MCF 10A (cell line): ENCODE measurements around the gene REEP6. TPM values are rescaled to one million over a fixed set of nuclear protein-coding genes. Genes with fewer than 3 reads are reported as not detected.
"Not testable (repeated sequence)": the region's sequence is repeated elsewhere in the genome, so short reads cannot be mapped to it uniquely, and the experiment has no call there.

ENCODE experiments used
- BruUV-seq: library from RNA; stranded (reverse); fragments of 400-500 nt; replicated peaks from 2 replicates; lab custom pipeline; 2021; lab: Mats Ljungman, UMichigan
- CTCF ChIA-PET: fragments of 300-600 bp; sonication (Branson Sonifier 250); formaldehyde crosslinking; extraction: SDS; loops from one replicate; lab custom pipeline; 2021; ENCODE audit warnings: antibody characterized with exemption, inconsistent platforms; lab: Yijun Ruan, JAX
- POLR2A ChIA-PET: fragments of 300-600, 350-650 bp; sonication (Branson Sonifier 250); formaldehyde crosslinking; extraction: SDS; loops from one replicate; lab custom pipeline; 2020; ENCODE audit warnings: antibody characterized with exemption, inconsistent platforms; lab: Yijun Ruan, JAX
- DNase-seq: peaks from one replicate; pipeline ENCODE4 v3.0.0-alpha.2; 2018; ENCODE audit not compliant: unreplicated experiment
- H3K27ac Mint-ChIP-seq: one replicate; pipeline ENCODE4 v1.8.0; 2022; ENCODE audit warnings: mild to moderate bottlenecking, low read depth, mixed read lengths; ENCODE audit not compliant: unreplicated experiment
- H3K27me3 Mint-ChIP-seq: one replicate; pipeline ENCODE4 v1.8.0; 2022; ENCODE audit warnings: mixed read lengths; ENCODE audit not compliant: insufficient read depth, unreplicated experiment
- H3K36me3 Mint-ChIP-seq: one replicate; pipeline ENCODE4 v1.8.0; 2022; ENCODE audit warnings: mild to moderate bottlenecking, moderate library complexity, mixed read lengths; ENCODE audit not compliant: insufficient read depth, unreplicated experiment
- H3K4me1 Mint-ChIP-seq: one replicate; pipeline ENCODE4 v1.8.0; 2022; ENCODE audit warnings: mixed read lengths; ENCODE audit not compliant: insufficient read depth, unreplicated experiment
- H3K4me3 Mint-ChIP-seq: one replicate; pipeline ENCODE4 v1.8.0; 2022; ENCODE audit warnings: mild to moderate bottlenecking, moderate library complexity, mixed read lengths; ENCODE audit not compliant: unreplicated experiment
- H3K9me3 Mint-ChIP-seq: one replicate; pipeline ENCODE4 v1.8.0; 2022; ENCODE audit warnings: mixed read lengths; ENCODE audit not compliant: unreplicated experiment
- CTCF ChIP-seq: fragments of 200-600 bp; IDR thresholded peaks from one replicate; pipeline ENCODE4 v1.8.0; 2022; ENCODE audit warnings: antibody characterized with exemption, mild to moderate bottlenecking; ENCODE audit not compliant: unreplicated experiment
- intact Hi-C: fragments of 100-400 bp; cut with micrococcal nuclease; formaldehyde crosslinking; loops from 2 replicates; pipeline ENCODE4 v1.14.1; 2022
- total RNA-seq: library from RNA; stranded (reverse); gene quantifications from 2 replicates; pipeline ENCODE4 v1.2.3, GENCODE V29; 2022

REEP6 gene
- total RNA-seq, 1 experiment from 2014 or later = 3.8 TPM

GRCh38 chr19:1532003-1532402, 41.0 kb downstream of the REEP6 start:
- H3K27ac Mint-ChIP-seq = no peak overlapping the region
- intact Hi-C loops = no loop called here
- no TSS peak for BruUV-seq
- ChIA-PET POLR2A (interaction anchor here (0.7 kb wide), 1 partner anchor 302 kb away, joined by 3 read pairs; no protein-coding TSS in a partner anchor), CTCF (interaction anchor here (0.7 to 1.6 kb wide), 2 partner anchors 140 to 263 kb away, joined by 3 to 7 read pairs; no protein-coding TSS in a partner anchor)
- H3K27me3 Mint-ChIP-seq = peaks cover 5% of the 10 kb centered on the region
- no peak for DNase-seq
- no peaks in the 10 kb centered on the region for H3K4me1 Mint-ChIP-seq
- no peaks in the 10 kb centered on the region for H3K9me3 Mint-ChIP-seq
- no peak for TF ChIP-seq CTCF
- no peaks in the 10 kb centered on the region for H3K36me3 Mint-ChIP-seq
- H3K4me3 Mint-ChIP-seq = no peak overlapping the region

GRCh38 chr19:1533510-1534150, 42.6 kb downstream of the REEP6 start:
- DNase-seq = no peak
- Mint-ChIP-seq H3K4me1 (no peaks in the 10 kb centered on the region), H3K4me3 (no peak overlapping the region), H3K36me3 (no peaks in the 10 kb centered on the region), H3K27me3 (no peaks in the 10 kb centered on the region), H3K9me3 (no peaks in the 10 kb centered on the region), H3K27ac (no peak overlapping the region)
- ChIA-PET CTCF (interaction anchor here (0.8 to 1.6 kb wide), 2 partner anchors 13 to 139 kb away, joined by 7 to 9 read pairs; no protein-coding TSS in a partner anchor), POLR2A (interaction anchor here (0.5 kb wide), 1 partner anchor 161 kb away, joined by 3 read pairs; no protein-coding TSS in a partner anchor)
- BruUV-seq = no TSS peak
- no peak for TF ChIP-seq CTCF
- intact Hi-C loops = no loop called here

- no peaks in the 10 kb centered on the region for H3K27me3 Mint-ChIP-seq
- TF ChIP-seq CTCF = no peak
- POLR2A ChIA-PET = no interaction called here
- no peak overlapping the region for H3K27ac Mint-ChIP-seq
- no peaks in the 10 kb centered on the region for H3K36me3 Mint-ChIP-seq
- intact Hi-C loops = no loop called here
- no peaks in the 10 kb centered on the region for H3K4me1 Mint-ChIP-seq
- BruUV-seq = no TSS peak
- H3K4me3 Mint-ChIP-seq = no peak overlapping the region
- DNase-seq = no peak
- CTCF ChIA-PET = interaction anchor here (0.9 kb wide), 1 partner anchor 138 kb away, joined by 5 read pairs; no protein-coding TSS in a partner anchor
- no peaks in the 10 kb centered on the region for H3K9me3 Mint-ChIP-seq
Measured at GRCh38 chr19:1534972-1535371, 44.0 kb downstream of the REEP6 start.

- H3K4me3 Mint-ChIP-seq, DNase-seq, H3K27me3 Mint-ChIP-seq, BruUV-seq, H3K36me3 Mint-ChIP-seq, POLR2A ChIA-PET, H3K27ac Mint-ChIP-seq, H3K9me3 Mint-ChIP-seq, H3K4me1 Mint-ChIP-seq, intact Hi-C loops: not testable (repeated sequence)
- CTCF ChIA-PET = interaction anchor here (0.9 kb wide), 1 partner anchor 137 kb away, joined by 5 read pairs; no protein-coding TSS in a partner anchor
Measured at GRCh38 chr19:1535699-1536098, 44.7 kb downstream of the REEP6 start.
